Ecto neural progenitor cell (in vitro differentiated cells): ENCODE measurements around the gene SLC9A6.

Experiments
- DNase-seq: peaks from one replicate; pipeline ENCODE4 v3.0.0-alpha.2; 2018; ENCODE audit warnings: low spot score

The SLC9A6 gene

DNA sequence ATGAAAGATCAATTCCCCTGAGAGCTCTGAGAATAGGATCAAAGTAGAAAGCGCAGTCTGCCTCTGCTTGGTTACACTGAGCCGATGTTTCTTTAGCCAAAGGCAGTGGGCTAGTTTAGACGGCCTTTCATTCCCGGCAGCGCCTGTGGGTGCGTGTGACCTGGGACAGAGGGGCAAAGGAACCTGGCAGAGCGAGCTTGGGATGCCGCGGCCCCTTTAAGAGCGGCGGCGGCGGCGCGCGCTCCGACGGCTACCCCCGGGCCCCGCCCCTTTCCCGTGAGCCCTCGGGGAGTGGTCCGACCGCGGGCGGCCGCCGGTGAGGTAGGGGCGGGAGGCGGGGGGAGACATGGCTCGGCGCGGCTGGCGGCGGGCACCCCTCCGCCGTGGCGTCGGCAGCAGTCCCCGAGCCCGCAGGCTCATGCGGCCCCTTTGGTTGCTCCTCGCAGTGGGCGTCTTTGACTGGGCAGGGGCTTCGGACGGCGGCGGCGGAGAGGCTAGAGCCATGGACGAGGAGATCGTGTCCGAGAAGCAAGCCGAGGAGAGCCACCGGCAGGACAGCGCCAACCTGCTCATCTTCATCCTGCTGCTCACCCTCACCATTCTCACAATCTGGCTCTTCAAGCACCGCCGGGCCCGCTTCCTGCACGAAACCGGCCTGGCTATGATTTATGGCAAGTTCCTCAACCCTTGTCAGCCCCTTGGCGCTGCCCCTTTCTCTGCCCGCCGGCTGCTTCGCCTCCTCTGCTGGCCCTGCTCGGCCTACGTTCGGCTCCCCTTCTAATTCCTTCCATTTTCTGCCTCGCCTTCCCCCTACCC, at the start of gene SLC9A6:
Gene SLC9A6 (plus strand): TSS at position 279 of the 816 bp plus-strand sequence. CDS start 224 bp downstream, at position 503.
- peak; percentile 76 for DNase-seq

DNA sequence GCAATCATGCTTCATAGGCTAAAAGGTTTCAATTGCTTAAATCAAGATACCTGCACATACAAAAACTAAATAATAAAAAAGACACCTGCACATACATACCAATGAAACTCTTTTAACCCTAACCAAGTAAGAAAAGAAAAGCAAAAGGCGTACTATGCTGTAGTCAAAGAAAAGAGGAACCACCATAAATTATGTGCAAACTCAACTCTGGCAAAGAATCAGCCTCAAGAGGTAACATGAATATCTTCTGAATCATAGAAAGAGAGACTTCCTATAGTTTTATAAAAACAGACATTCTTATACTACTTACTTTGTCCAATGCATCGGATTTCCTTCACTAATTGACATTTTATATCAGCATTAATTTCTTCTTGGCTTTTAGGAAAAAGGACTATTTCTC, 40.7 kb upstream of the SLC9A6 start:
- DNase-seq = no peak

DNA sequence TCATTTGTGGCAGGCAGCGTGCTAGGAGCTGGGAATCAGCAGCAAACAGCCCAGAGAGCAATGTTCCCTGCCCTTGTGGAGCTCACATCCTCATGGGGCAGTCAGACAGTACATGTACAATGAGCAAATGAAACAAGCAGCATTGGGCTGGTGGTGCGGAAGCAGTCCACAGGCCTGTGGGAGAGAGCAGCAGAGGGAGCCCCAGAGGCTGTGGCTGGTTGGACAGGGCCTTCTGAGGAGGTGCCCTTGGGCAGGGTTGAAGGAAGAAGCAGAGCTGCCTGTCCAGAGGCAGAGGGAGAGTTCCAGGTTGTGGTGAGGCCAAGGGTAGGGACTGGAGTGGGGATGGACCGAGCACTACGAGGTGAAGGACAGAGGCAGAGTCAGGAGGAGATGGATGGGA, 33.9 kb upstream of the SLC9A6 start:
- DNase-seq = no peak

GRCh38 chrX:135973025-135973547, 12.1 kb upstream of the SLC9A6 start:
- DNase-seq = no peak

- peak; percentile 85 for DNase-seq
Observed at GRCh38 chrX:135973548-135974278, 11.5 kb upstream of the SLC9A6 start, which contains the start of gene MMGT1. Gene MMGT1 (minus strand): TSS chrX:135973988. CDS start chrX:135973675, 313 bp downstream.

GRCh38 chrX:135974279-135974856, 10.9 kb upstream of the SLC9A6 start:
- DNase-seq = peak; percentile 80

DNA sequence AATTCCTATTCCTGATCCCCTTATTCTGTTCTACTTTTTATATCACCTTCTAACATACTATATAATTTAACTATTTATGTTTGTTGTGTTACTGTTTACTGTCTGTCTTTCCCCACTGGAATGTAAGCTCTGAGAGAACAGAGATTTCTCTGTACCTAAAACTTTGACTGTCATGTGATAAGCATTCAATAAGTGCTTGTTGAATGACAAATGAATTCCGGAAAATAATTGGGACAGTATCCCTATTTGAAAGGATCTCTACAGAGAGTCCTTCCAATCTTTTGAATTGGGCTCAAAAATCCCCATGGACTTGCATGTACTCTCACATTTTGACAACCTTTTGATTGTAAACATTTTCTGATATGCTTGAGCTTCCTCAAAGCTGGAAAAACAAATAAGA, 9.8 kb upstream of the SLC9A6 start:
- no peak for DNase-seq

DNA sequence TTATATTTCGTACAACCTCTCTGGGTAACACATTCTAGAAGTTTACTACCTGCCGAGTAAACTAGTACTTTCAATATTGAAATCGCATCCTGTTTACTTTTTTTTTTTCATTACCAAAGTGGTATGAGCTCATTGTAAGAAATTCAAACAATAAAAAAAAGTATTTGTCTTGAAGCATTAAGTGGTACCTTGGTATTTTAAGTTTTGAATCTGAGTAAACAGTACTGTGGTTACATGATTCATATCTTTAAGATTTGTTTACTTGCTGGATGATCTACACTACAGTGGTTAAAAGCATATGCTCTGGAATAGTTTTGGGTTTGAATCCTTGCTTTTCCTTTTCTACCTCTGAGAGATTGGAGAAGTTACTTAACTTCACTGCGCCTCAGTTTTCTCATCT, 7.6 kb upstream of the SLC9A6 start:
- no peak for DNase-seq

GRCh38 chrX:135981010-135981409, 4.2 kb upstream of the SLC9A6 start:
- DNase-seq = no peak

- no peak for DNase-seq
Observed at GRCh38 chrX:135981668-135982067, 3.6 kb upstream of the SLC9A6 start.

- DNase-seq = no peak
Observed at GRCh38 chrX:135982860-135983259, 2.4 kb upstream of the SLC9A6 start.

GRCh38 chrX:135984256-135984655, 979 bp upstream of the SLC9A6 start:
- no peak for DNase-seq

DNA sequence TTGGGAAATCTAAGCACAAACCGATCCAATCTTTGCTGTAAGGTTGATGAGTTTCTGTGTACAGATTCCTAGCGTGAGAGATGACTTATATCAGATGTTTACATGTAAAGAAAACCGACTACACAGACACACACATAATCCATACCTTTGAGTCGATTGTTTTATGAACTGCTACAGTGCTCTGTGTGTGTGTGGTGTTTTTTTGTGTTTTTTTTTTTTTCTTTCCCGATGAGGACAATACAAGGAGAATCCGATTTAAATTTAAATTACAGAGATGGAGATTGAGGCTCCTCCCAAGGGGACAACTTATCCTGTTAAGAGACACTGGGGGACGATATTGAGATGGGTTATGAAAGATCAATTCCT, 461 bp upstream of the SLC9A6 start:
- DNase-seq = no peak

DNA sequence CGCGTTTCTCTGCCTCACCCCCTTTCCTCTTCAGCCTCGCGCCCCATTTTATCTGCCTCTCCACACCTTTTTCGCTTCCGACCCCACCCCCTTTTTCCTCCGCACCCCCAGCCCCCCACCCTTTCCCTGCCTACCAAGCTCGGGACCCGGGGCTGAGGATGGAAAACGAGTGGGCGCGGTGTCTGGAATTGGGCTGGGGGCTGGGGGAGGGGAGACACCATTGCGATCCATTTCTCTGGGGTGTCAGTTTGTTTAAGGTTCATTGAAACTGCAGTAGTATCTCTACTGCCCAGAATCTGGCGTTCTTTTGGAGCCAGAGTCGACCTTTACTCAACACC, 707 bp downstream of the SLC9A6 start:
- peak; percentile 45 for DNase-seq

DNA sequence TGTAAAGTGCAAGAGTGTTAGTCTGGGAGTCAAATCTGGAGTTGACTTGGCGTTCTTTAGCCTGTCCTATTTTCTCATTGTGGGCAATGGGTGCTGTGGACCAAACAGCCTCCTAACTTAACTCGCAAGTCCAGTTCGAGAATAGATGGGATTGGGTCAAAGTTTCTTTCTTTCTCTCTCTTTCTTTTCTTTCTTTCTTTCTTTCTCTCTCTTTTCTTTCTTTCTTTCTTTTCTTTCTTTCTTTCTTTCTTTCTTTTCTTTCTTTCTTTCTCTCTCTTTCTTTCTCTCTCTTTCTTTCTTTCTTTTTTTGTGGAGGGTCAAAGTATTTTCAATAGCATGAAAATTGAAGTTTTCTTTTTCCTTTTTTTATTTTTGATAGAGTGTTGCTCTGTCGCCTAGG, 3.0 kb downstream of the SLC9A6 start:
- DNase-seq = no peak

DNA sequence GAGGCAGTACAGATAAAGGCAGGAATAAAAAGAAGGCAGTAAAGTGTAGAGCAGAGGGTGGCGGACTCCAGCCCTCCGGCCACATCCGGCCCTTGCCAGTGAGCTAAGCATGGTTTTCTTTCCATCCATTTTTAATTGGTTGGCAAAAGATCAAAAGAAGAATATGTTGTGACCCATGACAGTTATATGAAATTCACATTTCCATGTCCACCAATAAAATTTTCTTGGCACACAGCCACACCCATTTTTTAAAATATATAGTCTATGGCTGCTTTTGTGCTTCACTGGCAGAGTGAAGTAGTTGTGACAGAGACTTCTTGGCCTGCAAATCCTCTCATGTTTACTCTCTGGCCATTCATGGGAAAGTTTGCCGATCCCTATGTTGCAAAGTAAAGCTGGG, 29.8 kb downstream of the SLC9A6 start:
- DNase-seq = no peak

GRCh38 chrX:136016881-136017280, 31.6 kb downstream of the SLC9A6 start:
- DNase-seq = no peak

- DNase-seq = no peak
Observed at GRCh38 chrX:136019226-136019625, 34.0 kb downstream of the SLC9A6 start.

DNA sequence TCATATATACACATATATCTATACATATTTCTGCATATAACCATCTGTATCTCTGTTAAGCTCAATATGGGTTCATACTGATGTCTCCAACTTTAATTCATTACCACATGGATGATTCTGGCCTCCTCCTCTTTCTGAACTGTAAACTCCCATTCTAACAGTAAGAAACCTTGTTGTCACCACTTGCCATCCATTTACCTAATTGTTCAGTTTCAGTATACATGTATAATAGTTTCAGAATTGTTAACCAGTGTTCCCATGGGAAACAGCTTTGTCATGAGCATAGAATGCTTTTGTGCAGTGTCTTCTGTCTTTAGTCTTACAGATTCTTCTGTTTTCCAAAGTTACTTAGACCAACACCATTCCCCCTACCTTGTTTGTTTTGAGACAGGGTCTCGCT, 35.9 kb downstream of the SLC9A6 start:
- DNase-seq = no peak

GRCh38 chrX:136021903-136022302, 36.7 kb downstream of the SLC9A6 start:
- DNase-seq = no peak

DNA sequence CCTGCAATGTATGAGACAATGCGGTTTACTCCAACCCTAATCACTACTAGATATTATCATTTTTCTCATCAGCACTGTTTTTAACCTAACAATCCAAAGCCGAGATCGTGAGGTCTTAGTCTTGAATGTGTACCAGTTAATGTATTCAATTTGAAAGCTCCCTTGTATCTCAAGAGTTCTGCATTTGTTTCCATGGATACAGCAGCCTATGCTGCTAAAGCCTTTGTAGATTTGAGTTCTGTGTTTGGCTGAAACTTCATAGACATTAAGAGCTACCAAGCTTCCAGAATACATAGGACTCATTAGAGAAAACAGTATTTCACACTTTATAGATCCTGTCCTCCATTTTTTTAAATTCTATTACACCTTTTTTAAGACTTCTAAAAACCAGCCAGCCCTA, 39.9 kb downstream of the SLC9A6 start:
- DNase-seq = no peak

GRCh38 chrX:136028383-136028984, 43.2 kb downstream of the SLC9A6 start:
- no peak for DNase-seq

GRCh38 chrX:136029766-136030165, 44.5 kb downstream of the SLC9A6 start:
- DNase-seq = no peak
